Measurements from ENCODE around the gene MTFP1.

DNA sequence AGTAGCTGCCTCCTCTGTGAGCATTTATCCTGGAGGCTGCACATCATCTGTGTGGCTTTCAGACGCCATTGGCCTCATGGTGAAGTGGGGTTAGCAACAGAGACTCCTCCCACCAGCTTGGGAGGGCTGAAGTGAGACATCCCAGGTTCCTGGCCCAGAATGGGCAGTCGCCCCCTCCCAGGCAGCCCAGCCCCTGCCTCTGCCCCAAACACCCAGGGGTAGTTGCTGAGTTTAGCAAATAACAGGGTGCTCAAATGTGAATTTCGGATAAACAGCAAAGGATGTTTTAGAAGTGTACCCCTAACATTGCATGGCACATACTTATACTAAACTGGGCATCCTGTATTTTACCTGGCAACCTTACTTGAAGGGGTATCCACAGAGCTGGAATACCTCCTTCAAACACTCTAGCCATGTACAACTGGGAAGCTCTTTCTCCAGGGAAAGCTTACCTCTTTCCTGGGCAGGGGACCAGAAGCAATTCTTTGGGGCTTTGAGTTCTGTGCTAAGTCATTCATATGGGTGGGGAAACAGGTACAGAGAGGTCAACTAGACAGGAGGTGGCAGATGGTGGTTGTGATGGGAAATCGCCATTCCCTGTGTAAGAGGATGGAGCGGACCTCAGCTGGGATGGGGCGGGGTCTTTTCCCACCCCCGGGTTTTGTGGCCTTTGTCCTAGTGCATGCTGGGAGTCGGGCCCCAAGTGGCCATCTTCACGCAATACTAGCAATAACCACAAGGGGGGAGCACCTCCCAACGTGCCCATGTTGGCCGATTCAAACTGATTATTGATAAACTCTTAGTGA lies 19.3 kb downstream of the MTFP1 start:
- no peak for TF ChIP-seq POLR2A (IDR thresholded peaks at IDR 0.05)
- TF ChIP-seq, protein P1, sequence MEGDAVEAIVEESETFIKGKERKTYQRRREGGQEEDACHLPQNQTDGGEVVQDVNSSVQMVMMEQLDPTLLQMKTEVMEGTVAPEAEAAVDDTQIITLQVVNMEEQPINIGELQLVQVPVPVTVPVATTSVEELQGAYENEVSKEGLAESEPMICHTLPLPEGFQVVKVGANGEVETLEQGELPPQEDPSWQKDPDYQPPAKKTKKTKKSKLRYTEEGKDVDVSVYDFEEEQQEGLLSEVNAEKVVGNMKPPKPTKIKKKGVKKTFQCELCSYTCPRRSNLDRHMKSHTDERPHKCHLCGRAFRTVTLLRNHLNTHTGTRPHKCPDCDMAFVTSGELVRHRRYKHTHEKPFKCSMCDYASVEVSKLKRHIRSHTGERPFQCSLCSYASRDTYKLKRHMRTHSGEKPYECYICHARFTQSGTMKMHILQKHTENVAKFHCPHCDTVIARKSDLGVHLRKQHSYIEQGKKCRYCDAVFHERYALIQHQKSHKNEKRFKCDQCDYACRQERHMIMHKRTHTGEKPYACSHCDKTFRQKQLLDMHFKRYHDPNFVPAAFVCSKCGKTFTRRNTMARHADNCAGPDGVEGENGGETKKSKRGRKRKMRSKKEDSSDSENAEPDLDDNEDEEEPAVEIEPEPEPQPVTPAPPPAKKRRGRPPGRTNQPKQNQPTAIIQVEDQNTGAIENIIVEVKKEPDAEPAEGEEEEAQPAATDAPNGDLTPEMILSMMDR (IDR thresholded peaks at IDR 0.05): peak in 1 of 3 experiments; percentile 51
